GM21526 (cell line): ENCODE measurements around the gene TLL2.

Experiments
- ATAC-seq: cut with Tn5 transposase; IDR thresholded peaks from one replicate; pipeline ENCODE4 v1.9.1; 2021; ENCODE audit warnings: moderate library complexity; ENCODE audit not compliant: unreplicated experiment, low FRiP score

Gene TLL2

DNA sequence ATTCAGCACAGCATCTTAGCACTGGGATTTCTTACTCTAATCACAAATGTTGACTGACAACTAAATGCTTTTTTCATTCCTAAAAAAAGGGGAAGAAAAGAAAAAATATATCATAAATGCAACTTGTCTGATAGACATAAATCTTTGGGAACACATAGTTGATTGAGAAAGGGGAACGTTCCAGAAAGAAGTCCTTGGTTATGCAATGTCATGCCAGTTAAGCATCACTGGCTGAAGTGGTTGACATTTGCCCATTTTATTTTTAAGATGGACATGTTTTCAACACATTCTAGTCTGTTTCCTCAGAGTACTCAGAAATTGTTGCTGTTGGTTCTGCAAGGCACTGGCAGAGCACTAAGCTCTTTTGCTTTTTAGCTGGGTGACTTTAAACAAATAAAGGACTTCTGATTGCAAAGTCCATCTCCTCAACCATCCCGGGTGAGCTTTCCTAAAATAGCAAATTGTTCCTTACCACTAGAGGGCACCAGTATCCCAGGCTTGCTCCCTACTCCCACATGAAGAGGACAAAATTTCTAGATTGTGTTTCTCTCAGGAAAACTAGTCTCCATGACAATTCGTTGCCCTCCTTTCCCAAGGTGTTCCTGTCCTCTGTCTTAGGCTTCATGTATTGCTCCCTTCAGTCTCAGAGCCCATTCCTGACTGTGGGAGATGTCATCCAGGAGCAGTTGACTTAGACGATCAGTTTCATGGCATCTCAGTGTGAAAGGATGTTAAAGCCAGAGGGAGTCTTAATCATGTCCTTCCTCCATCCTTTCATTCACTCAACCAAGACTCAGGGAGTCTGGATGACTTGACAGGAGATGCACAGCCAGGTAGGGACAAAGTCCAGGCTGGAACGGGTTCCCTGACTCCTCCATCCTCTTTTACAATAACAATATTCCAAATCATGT lies 178.9 kb downstream of the TLL2 start:
- ATAC-seq = no peak

DNA sequence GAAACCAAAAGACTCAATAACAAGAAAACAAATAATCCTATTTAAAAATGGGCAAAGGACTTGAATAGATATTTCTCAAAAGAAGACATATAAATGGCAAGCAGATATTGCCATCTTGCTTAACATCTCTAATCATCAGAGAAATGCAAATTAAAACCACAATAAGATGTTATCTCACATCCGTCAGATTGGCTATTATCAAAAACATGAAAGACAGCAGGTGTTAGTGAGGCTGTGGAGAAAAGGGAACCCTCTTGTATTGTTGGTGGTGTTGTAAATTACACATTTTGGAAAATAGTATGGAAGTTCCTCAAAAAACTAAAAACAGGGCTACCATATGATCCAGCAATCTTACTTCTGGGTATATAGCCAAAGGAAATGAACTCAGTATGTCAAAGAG lies 180.6 kb downstream of the TLL2 start:
- ATAC-seq = no peak

DNA sequence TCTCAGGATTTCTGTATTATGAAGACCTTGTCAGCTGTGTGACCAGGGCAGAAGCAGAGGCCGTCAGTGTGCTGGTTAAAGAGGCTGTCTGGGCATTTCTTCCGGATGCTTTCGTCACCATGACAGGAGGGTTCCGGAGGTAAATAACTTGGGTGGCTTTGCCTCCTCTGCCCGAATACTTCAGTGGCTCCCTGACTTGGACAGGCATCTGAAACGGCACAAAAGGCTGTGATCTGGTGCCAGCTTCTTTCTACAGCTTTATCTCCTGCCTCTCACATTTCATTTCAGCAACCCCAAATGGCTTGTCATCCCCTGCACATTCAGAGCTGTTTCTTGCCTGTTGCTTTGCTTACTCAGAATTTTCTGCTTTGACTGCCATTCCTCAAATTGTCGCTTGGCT lies 186.3 kb downstream of the TLL2 start:
- ATAC-seq = no peak

DNA sequence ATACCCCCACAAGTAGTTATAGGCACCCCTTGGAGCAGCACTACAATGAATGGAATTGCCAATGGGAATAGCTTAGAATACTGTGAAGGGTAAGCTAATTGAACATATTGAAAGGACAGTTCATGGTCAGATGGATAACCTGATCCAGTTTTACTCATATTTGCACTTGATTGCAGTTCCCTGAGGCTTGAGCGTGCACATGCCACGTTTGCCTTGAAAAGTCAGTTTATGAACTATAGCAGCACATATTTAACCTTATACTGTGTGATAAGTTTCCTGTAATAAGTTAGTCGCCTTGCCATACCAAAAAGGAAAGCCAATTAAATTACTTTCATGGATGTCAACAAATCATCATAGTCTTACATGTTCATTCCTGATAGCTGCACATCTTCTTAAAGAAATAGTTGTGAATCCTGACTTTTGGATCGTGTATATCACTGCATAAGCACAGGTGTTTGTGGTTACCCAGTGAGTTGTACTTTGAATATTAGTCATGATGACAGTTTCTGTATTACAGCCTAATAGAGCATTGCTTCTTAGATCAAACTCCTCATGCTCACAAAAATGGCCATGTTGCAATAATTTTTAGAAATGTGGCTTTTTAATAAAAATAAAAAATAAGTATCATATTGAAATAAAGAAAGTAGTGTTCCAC lies 187.9 kb downstream of the TLL2 start:
- peak; percentile 87 for ATAC-seq

DNA sequence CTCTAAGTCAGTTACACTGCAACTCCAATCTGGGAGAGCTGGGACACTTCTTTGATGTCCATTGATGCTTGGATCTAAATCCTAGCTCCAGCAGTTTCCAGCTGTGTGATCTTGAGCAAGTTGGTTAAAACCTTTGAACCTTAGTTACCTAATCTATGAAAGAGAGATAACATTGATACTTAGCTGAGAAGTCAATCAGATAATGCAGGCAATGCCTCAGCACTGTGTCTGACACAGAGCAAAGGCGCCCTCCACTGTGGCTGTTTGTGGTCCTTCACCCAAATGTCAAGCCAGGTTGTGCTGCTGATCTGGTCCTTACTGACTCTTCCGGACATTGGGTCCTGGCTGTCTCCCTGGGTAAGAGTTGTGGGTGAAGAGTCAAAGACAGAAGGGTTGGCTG lies 189.3 kb downstream of the TLL2 start:
- no peak for ATAC-seq

DNA sequence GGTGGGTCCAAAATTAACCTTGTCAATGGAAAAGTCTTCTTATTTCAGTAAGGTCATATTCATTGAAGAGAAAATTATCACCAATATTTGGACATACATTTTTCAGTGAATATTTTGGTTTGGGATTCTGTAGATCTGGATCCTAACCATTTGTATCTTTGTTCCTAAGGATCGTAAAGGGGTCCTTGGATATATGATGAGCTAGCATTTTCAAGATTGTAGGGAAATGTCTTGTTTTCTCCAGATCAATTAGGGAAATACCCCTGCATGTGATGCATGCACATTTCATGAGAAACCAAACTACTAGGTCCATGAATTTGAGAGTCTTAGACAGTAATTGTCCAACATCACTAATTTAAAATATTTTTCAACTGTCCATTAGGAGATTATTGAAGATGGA lies 191.5 kb downstream of the TLL2 start:
- no peak for ATAC-seq

DNA sequence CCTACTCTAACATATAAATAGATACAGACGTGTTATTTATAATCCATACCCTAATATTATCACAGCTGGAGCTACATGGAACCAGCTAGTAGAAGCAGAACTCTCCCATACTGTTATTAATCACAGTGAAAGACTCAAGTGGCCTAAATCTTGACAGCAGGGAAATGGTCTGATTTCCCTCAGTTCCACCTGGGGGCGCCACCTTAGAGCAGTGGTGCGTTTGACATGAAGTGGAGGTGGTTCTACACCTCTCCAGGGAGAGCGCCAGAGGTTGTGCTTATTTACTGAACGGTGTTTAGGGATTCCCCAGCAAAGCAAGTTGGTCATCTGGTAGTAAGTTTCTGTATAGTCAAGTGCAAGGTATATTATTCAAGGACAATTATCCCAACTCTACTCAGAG lies 191.9 kb downstream of the TLL2 start:
- no peak for ATAC-seq

DNA sequence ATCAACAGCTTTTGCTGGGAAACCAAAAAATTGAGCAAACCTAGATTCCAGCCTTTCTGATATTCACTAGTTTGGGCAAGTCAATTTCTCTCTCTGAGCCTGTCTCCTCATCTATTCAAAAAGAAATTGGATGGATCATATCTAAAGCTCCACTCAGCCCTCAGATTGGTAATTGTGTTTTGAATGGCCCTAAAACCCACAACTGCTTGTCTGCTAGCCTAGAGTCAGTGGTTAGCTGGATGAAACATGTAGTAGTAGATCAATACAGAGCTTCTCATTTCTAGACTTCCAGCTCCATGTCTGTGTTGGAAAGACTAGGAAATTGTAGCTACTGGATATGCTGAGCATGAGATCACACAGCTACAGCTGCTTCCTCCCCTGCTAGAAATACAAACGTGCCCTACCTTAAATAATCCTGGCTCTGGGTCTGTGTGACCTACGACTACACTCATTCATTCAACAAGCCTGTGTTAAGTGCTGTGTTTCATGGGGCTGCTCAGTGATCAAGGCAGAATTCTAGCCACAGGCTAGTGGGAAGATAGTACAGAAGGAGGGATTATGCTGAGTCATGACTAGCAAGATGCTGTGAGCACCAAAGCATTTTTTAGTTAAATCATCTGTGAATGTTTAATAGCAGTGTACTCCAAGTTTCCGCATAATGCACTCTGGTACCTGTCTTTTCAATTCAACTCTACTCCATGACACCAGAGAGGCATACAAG lies 193.8 kb downstream of the TLL2 start:
- no peak for ATAC-seq

DNA sequence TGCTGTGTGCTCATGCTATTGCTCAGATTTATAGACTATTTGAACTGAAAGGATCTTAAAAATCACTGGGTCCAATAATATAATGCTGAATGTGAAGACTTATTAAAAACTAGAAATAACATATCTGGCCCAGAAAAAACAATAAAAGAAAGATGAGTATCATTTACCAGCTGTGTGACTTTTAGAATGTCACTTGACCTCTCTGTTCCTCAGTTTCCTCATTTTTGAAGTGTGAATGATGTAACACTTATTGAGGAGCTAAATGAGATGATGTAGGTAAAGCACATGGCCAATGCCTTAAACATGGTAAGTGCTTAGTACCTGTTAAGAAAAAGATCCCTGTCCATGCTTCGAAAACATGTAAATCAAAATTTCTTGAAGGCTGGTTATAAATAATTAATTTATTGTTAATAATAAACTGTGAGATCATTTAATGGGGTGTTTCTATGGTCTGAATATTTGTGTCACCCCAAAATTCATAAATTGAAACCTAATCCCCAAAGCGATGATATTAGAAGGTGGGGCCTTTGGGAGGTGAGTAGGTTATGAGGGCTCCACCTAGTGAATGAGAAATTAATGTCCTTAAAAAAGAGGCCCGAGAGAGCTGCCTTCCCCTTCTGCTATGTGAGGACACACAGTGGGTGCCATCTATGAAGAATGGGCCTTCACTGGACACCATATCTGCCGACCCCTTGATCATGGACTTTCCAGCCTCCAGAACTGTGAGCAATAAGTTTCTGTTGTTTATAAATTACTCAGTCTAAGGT lies 196.5 kb downstream of the TLL2 start:
- no peak for ATAC-seq
